Smooth muscle cell (in vitro differentiated cells): ENCODE data around the gene MAPK14. TPM values are rescaled to one million over a fixed set of nuclear protein-coding genes. Genes with fewer than 3 reads are reported as not detected.

ENCODE experiments used
- DNase-seq: peaks from one replicate; lab custom pipeline; 2025; ENCODE audit not compliant: unreplicated experiment; lab: John Stamatoyannopoulos, UW
- H2AFZ ChIP-seq: fragments of 200-600 bp; sonication (generic); 2 replicates; pipeline ENCODE4 v1.6.0; 2016; ENCODE audit warnings: antibody characterized with exemption, low read depth, mild to moderate bottlenecking
- H3F3A ChIP-seq: fragments of 200-600 bp; sonication (generic); 2 replicates; pipeline ENCODE4 v1.6.0; 2017; ENCODE audit warnings: antibody characterized with exemption, low read depth
- H3K27ac ChIP-seq: fragments of 200-600 bp; sonication (generic); 2 replicates; pipeline ENCODE4 v1.5.1; 2016; ENCODE audit warnings: low read depth, mild to moderate bottlenecking
- H3K27me3 ChIP-seq: fragments of 200-600 bp; sonication (generic); 2 replicates; pipeline ENCODE4 v1.6.1; 2016; ENCODE audit warnings: low read depth, mild to moderate bottlenecking
- H3K36me3 ChIP-seq: fragments of 200-600 bp; sonication (generic); 2 replicates; pipeline ENCODE4 v1.5.1; 2016; ENCODE audit warnings: low read depth
- H3K4me1 ChIP-seq: fragments of 200-600 bp; sonication (generic); 2 replicates; pipeline ENCODE4 v1.5.1; 2016; ENCODE audit warnings: low read depth
- H3K4me2 ChIP-seq: fragments of 200-600 bp; sonication (generic); 2 replicates; pipeline ENCODE4 v1.6.0; 2016; ENCODE audit warnings: mild to moderate bottlenecking
- H3K4me3 ChIP-seq: fragments of 200-600 bp; sonication (generic); 2 replicates; pipeline ENCODE4 v1.5.1; 2016; ENCODE audit warnings: mild to moderate bottlenecking
- H3K79me2 ChIP-seq: fragments of 200-600 bp; sonication (generic); 2 replicates; pipeline ENCODE4 v1.6.0; 2016; ENCODE audit warnings: low read depth, mild to moderate bottlenecking
- H3K9ac ChIP-seq: fragments of 200-600 bp; sonication (generic); 2 replicates; pipeline ENCODE4 v1.6.0; 2016; ENCODE audit warnings: low read depth
- H3K9me3 ChIP-seq: fragments of 200-600 bp; sonication (generic); replicated peaks from 2 replicates; pipeline ENCODE4 v1.5.1; 2016; ENCODE audit warnings: low read depth
- H4K20me1 ChIP-seq: fragments of 200-600 bp; sonication (generic); 2 replicates; pipeline ENCODE4 v1.6.0; 2016; ENCODE audit warnings: low read depth
- WGBS: methylation state at CpG from one replicate; pipeline ENCODE4 v1.1.7; 2016; ENCODE audit warnings: low lambda C conversion rate; 5-methylcytosine and 5-hydroxymethylcytosine counted together
- polyA plus RNA-seq: library from polyadenylated mRNA; unstranded; fragments of >200 nt; fragmentation: Nextera tagmentation; extraction: Ambion mirVana; gene quantifications from 2 replicates; pipeline ENCODE4 v1.2.1, GENCODE V29; 2016
- total RNA-seq: library from RNA; depleted of rRNA; stranded (reverse); fragments of >200 nt; gene quantifications from 2 replicates; pipeline ENCODE4 v1.2.3, GENCODE V29; 2014
- TF ChIP-seq, protein P1 (sequence below): fragments of 200-600 bp; sonication (generic); IDR thresholded peaks from 2 replicates; pipeline ENCODE4 v1.5.1; 2017; ENCODE audit warnings: borderline replicate concordance, mild to moderate bottlenecking, antibody characterized with exemption; ENCODE audit not compliant: insufficient read depth, poor library complexity, severe bottlenecking

MAPK14 gene
- total and polyA plus RNA-seq, 2 experiments from 2014 or later = 28.0 to 62.8 TPM

DNA sequence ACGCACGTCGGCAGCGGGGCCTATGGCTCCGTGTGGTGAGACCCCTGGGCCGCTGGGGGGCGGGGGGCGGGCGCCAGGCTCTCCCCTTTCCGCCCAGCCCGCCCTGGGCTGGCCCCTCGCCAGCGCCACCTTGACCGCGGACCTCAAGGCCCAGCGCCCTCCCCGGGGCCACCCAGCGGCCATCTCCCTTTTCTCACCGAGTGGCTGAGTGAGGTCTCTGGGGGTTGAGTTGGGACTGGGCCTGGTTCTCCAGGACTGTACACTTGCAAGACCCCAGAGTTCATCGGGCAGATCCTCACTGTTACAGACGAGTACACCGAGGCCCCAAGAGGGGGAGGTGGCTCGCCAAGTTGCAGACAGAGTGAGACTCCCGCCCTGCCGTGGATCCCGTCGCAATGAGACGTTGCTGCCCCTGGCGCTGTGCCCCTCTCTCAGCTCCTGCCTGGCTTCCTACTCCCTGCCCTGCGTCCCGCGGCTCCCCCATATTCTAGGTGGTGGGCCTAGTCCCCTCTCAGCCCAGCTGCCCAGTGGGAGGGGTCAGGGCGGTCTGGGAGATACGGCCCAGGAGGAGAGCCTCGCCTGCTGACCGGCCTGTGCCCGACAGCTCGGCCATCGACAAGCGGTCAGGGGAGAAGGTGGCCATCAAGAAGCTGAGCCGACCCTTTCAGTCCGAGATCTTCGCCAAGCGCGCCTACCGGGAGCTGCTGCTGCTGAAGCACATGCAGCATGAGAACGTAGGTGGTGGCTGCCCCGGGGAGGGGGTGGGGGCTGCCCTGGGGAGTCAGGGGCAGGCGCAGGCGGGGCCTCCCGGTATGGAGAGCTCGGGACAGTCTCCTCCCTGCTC lies 103.3 kb downstream of the MAPK14 start:
- Histone ChIP-seq H3K79me2 (no peaks in the 10 kb centered on the region), H3K9me3 (no peaks in the 10 kb centered on the region), H3K27me3 (no peaks in the 10 kb centered on the region), H3K4me2 (peak overlapping the region; percentile 87), H4K20me1 (no peaks in the 10 kb centered on the region), H3K9ac (peak overlapping the region; percentile 10), H3F3A (peaks cover 9% of the 10 kb centered on the region), H3K36me3 (no peaks in the 10 kb centered on the region), H3K4me3 (peak overlapping the region; percentile 51), H3K27ac (peak overlapping the region; percentile 66), H2AFZ (peak overlapping the region; percentile 65), H3K4me1 (peaks cover 12% of the 10 kb centered on the region)
- TF ChIP-seq, protein P1, sequence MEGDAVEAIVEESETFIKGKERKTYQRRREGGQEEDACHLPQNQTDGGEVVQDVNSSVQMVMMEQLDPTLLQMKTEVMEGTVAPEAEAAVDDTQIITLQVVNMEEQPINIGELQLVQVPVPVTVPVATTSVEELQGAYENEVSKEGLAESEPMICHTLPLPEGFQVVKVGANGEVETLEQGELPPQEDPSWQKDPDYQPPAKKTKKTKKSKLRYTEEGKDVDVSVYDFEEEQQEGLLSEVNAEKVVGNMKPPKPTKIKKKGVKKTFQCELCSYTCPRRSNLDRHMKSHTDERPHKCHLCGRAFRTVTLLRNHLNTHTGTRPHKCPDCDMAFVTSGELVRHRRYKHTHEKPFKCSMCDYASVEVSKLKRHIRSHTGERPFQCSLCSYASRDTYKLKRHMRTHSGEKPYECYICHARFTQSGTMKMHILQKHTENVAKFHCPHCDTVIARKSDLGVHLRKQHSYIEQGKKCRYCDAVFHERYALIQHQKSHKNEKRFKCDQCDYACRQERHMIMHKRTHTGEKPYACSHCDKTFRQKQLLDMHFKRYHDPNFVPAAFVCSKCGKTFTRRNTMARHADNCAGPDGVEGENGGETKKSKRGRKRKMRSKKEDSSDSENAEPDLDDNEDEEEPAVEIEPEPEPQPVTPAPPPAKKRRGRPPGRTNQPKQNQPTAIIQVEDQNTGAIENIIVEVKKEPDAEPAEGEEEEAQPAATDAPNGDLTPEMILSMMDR = no peak
- DNase-seq = no peak
- WGBS = 37% methylated on average over 39 of the region's 52 CpGs

DNA sequence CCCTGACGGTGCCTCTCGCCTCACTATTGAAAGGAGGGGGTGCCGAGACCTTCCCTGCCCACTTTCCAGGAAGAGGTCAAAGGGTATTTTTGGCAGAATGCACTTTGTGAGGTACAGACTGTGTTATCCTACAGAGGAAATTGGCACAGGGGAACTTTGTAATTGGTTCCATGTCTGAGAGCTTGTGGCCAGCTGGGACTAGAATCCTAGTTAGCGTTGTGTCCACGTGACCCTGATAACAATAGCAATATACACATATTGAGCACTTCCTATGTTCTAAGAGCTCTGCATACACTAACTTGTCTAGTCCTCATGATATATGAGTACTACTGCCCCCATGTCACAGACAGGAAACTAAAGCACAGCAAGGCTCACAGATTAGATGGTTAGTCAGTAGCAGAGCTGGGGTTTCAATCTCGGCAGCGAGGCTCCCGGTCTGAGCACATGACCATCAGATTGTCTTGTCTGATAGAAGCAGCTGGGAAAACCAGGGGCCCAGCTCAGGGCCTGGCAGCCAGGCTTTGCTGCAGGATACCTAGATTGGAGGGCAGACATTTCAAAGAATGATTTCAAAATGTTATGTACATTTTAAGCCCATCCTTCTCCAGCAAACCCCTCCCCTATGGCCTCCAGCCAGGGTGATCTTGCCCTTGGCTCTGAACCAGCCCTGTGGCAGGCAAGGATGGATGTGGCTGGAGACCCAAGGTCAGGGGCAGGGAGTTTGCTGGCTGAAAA lies 104.1 kb downstream of the MAPK14 start:
- no peak overlapping the region for H2AFZ ChIP-seq
- H3K4me2 ChIP-seq = peak overlapping the region; percentile 87
- 8% methylated on average over 8 of the region's 8 CpGs for WGBS
- no peaks in the 10 kb centered on the region for H3K36me3 ChIP-seq
- TF ChIP-seq, protein P1 = no peak
- H3F3A ChIP-seq = peaks cover 9% of the 10 kb centered on the region
- peak overlapping the region; percentile 51 for H3K4me3 ChIP-seq
- no peak for DNase-seq
- no peaks in the 10 kb centered on the region for H3K9me3 ChIP-seq
- no peaks in the 10 kb centered on the region for H3K27me3 ChIP-seq
- H3K4me1 ChIP-seq = peaks cover 12% of the 10 kb centered on the region
- H3K9ac ChIP-seq = peak overlapping the region; percentile 10
- no peaks in the 10 kb centered on the region for H4K20me1 ChIP-seq
- no peaks in the 10 kb centered on the region for H3K79me2 ChIP-seq
- peak overlapping the region; percentile 66 for H3K27ac ChIP-seq

DNA sequence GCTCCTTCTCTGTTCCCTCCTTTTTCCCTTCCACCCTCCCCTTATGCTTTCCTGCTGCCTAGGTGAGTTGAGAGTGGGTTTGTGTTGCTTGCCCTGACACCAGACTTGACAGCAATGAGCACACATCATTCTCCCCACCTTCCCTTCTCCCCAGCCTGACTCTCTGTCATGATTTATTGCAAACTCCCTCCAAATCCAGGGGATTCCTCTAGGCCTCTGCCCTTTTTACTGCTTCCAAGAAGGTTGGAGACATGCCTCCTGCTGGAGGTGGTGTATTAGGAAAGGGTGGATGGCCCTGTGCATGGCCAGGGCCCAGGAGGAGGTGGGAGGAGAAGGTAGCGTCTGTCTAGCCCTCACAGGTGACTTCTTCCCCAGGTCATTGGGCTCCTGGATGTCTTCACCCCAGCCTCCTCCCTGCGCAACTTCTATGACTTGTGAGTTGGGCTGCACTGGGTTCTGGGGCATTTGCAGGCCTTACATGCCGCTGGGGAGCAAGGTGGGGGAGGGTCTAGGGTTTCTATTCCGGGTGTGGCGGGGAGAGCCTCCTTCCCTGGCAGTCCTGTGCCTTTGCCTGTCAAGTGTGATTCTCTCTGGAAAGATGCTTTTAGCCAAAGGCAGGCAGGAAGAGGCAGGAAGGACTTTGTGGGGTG lies 104.8 kb downstream of the MAPK14 start:
- TF ChIP-seq, protein P1 = no peak
- Histone ChIP-seq H3K4me3 (no peak overlapping the region), H4K20me1 (no peaks in the 10 kb centered on the region), H3K4me2 (peak overlapping the region; percentile 87), H2AFZ (no peak overlapping the region), H3K27ac (no peak overlapping the region), H3K4me1 (peaks cover 12% of the 10 kb centered on the region), H3K9me3 (no peaks in the 10 kb centered on the region), H3F3A (peaks cover 9% of the 10 kb centered on the region), H3K36me3 (no peaks in the 10 kb centered on the region), H3K79me2 (no peaks in the 10 kb centered on the region), H3K9ac (no peak overlapping the region), H3K27me3 (no peaks in the 10 kb centered on the region)
- DNase-seq = no peak
- 84% methylated on average over 5 of the region's 5 CpGs for WGBS
